Ecto neural progenitor cell (in vitro differentiated cells): ENCODE data around the gene SMCO4.
"Not testable (repeated sequence)": the region's sequence is repeated elsewhere in the genome, so short reads cannot be mapped to it uniquely, and the experiment has no call there.

Experiments
- DNase-seq: peaks from one replicate; pipeline ENCODE4 v3.0.0-alpha.2; 2018; ENCODE audit warnings: low spot score

SMCO4 gene

GRCh38 chr11:93543292-93543977, at the start of gene SMCO4:
Gene SMCO4 (minus strand): TSS chr11:93543391. CDS start chr11:93479189, 64,202 bp downstream.
- DNase-seq: peak; percentile 93

GRCh38 chr11:93591247-93591898, 48.2 kb upstream of the SMCO4 start:
- no peak for DNase-seq

- no peak for DNase-seq
These were observed 46.2 kb upstream of the SMCO4 start for GRCh38 chr11:93589347-93589746.

GRCh38 chr11:93587858-93588581, 44.8 kb upstream of the SMCO4 start:
- no peak for DNase-seq

- DNase-seq: not testable (repeated sequence)
These were observed 44.2 kb upstream of the SMCO4 start for GRCh38 chr11:93587425-93587824.

- no peak for DNase-seq
These were observed 42.6 kb upstream of the SMCO4 start for GRCh38 chr11:93585758-93586157.

- DNase-seq: no peak
These were observed 40.3 kb upstream of the SMCO4 start for GRCh38 chr11:93583490-93583889.

- no peak for DNase-seq
These were observed 36.1 kb upstream of the SMCO4 start for GRCh38 chr11:93579187-93579751.

- no peak for DNase-seq
These were observed 34.1 kb upstream of the SMCO4 start for GRCh38 chr11:93577286-93577685.

GRCh38 chr11:93576870-93577269, 33.7 kb upstream of the SMCO4 start:
- not testable (repeated sequence) for DNase-seq

- DNase-seq: no peak
These were observed 31.5 kb upstream of the SMCO4 start for GRCh38 chr11:93574638-93575220.

- no peak for DNase-seq
These were observed 30.0 kb upstream of the SMCO4 start for GRCh38 chr11:93573184-93573583.

- DNase-seq: no peak
These were observed 29.4 kb upstream of the SMCO4 start for GRCh38 chr11:93572621-93573020.

- DNase-seq: no peak
These were observed 29.0 kb upstream of the SMCO4 start for GRCh38 chr11:93572171-93572570.

- no peak for DNase-seq
These were observed 28.4 kb upstream of the SMCO4 start for GRCh38 chr11:93571612-93572011.

GRCh38 chr11:93570759-93571413, 27.7 kb upstream of the SMCO4 start:
- no peak for DNase-seq

- DNase-seq: no peak
These were observed 26.3 kb upstream of the SMCO4 start for GRCh38 chr11:93569496-93569895.

- DNase-seq: no peak
These were observed 25.5 kb upstream of the SMCO4 start for GRCh38 chr11:93568726-93569125.

GRCh38 chr11:93567401-93567895, 24.3 kb upstream of the SMCO4 start:
- DNase-seq: no peak

- no peak for DNase-seq
These were observed 21.7 kb upstream of the SMCO4 start for GRCh38 chr11:93564895-93565294.

GRCh38 chr11:93563857-93564256, 20.7 kb upstream of the SMCO4 start:
- no peak for DNase-seq
